Chondrocyte (in vitro differentiated cells): ENCODE data around the gene SPDYE1. TPM values are rescaled to one million over a fixed set of nuclear protein-coding genes. Genes with fewer than 3 reads are reported as not detected.
A peak's percentile ranks its signal among the peaks of the same experiment; 100 is the strongest.

Experiments used
- DNase-seq: peaks from one replicate; pipeline ENCODE4 v3.0.0; 2021; ENCODE audit warnings: mixed read lengths, low spot score
- H3K27ac Mint-ChIP-seq: one replicate; pipeline ENCODE4 v1.8.0; 2021; ENCODE audit warnings: mild to moderate bottlenecking, moderate library complexity, mixed read lengths; ENCODE audit not compliant: unreplicated experiment
- H3K27me3 Mint-ChIP-seq: 2 replicates; pipeline ENCODE4 v1.8.0; 2021; ENCODE audit warnings: low read depth, mixed read lengths
- H3K36me3 Mint-ChIP-seq: 2 replicates; pipeline ENCODE4 v1.8.0; 2021; ENCODE audit warnings: low read depth, mixed read lengths
- H3K4me1 Mint-ChIP-seq: 2 replicates; pipeline ENCODE4 v1.8.0; 2021; ENCODE audit warnings: low read depth, mild to moderate bottlenecking, mixed read lengths
- H3K4me3 Mint-ChIP-seq: one replicate; pipeline ENCODE4 v1.8.0; 2021; ENCODE audit warnings: mild to moderate bottlenecking, moderate library complexity, mixed read lengths; ENCODE audit not compliant: unreplicated experiment
- H3K9me3 Mint-ChIP-seq: 2 replicates; pipeline ENCODE4 v1.8.0; 2021; ENCODE audit warnings: low read depth, mixed read lengths
- total RNA-seq: library from RNA; stranded (reverse); gene quantifications from 3 replicates; pipeline ENCODE4 v1.2.1, GENCODE V29; 2021
- TF ChIP-seq, protein P1 (sequence below): fragments of 200-600 bp; sonication (generic); IDR thresholded peaks from 2 replicates; pipeline ENCODE4 v1.5.0; 2021; ENCODE audit warnings: antibody characterized with exemption, mild to moderate bottlenecking, moderate library complexity

SPDYE1 gene
- total RNA-seq, 1 donor from 2014 or later = not detected

DNA sequence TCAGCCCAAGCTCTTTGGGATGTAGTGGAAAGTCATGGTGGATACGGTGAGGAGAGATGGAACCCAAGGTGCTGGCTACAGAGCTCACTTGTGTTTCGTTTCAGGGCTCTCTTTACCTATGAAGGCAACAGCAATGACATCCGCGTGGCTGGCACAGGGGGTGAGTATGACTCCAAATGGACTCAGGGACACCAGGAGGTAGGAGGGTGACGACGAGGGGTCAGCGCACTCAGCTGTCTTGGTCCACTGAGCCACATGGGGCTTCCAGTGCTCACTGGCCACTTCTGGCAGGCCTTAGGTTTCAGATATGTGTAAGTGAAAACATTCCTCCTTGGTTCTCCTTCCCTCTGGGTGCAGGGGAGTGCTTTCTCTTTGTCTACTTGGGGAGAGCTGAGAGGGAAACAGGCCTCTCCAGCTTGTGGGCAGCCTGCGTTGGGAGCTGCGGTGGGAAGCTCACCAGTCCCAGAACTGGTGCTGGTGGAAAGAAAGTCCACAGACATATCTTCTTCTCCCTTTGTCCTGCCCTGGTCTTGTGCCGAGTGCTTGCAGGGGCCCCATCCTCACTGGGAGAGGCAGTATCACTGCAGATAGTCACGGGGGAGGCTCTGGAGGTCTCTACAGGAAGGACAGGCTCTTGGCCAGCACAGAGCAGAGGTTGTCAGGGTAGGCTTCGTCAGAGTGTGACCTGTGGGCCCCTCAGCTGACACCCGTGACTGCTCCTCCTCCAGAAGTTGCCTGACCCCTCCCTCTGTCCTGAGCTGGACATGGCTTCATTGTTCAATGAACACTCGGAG is 52.6 kb downstream of the SPDYE1 start:
- H3K36me3 Mint-ChIP-seq = peaks cover 18% of the 10 kb centered on the region
- no peaks in the 10 kb centered on the region for H3K9me3 Mint-ChIP-seq
- peaks cover 27% of the 10 kb centered on the region for H3K4me1 Mint-ChIP-seq
- peak; percentile 65 for DNase-seq
- no peak overlapping the region for H3K27ac Mint-ChIP-seq
- TF ChIP-seq, protein P1, sequence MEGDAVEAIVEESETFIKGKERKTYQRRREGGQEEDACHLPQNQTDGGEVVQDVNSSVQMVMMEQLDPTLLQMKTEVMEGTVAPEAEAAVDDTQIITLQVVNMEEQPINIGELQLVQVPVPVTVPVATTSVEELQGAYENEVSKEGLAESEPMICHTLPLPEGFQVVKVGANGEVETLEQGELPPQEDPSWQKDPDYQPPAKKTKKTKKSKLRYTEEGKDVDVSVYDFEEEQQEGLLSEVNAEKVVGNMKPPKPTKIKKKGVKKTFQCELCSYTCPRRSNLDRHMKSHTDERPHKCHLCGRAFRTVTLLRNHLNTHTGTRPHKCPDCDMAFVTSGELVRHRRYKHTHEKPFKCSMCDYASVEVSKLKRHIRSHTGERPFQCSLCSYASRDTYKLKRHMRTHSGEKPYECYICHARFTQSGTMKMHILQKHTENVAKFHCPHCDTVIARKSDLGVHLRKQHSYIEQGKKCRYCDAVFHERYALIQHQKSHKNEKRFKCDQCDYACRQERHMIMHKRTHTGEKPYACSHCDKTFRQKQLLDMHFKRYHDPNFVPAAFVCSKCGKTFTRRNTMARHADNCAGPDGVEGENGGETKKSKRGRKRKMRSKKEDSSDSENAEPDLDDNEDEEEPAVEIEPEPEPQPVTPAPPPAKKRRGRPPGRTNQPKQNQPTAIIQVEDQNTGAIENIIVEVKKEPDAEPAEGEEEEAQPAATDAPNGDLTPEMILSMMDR = no peak
- no peak overlapping the region for H3K4me3 Mint-ChIP-seq
- no peaks in the 10 kb centered on the region for H3K27me3 Mint-ChIP-seq

DNA sequence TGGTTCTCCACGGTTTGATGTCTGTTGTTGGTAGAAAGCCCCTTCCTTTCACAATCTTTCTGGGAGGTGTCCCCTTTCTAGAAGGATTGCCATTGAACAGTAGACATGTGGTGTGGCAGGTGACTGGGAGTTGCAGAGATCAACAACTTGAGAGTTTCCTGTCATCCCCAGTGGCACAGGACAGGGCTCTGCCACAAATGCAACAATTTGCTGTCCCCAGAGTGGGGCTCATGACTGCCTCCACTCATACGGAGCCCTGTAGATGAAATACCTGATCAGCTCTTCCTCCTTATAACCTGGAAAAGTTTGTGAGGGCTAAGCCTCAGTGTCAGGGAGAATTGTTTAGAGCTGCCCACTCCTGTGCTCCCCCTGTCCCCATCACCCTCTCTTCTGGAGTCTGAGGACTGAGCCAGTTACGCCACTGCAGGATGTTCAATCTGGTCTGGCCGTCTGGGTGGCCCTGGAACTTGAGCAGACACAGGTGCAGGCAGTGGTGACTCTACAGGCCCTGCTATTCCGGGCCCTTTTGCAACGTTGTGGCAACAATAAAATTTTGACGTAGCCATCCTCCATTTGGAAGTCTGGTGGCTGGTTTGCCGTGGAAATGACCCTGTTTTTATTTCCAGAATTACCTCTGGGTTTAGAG is 53.3 kb downstream of the SPDYE1 start:
- TF ChIP-seq, protein P1 = no peak
- Mint-ChIP-seq H3K27ac (no peak overlapping the region), H3K36me3 (peaks cover 24% of the 10 kb centered on the region), H3K9me3 (no peaks in the 10 kb centered on the region), H3K4me3 (no peak overlapping the region), H3K4me1 (peaks cover 20% of the 10 kb centered on the region), H3K27me3 (no peaks in the 10 kb centered on the region)
- peak; percentile 51 for DNase-seq

DNA sequence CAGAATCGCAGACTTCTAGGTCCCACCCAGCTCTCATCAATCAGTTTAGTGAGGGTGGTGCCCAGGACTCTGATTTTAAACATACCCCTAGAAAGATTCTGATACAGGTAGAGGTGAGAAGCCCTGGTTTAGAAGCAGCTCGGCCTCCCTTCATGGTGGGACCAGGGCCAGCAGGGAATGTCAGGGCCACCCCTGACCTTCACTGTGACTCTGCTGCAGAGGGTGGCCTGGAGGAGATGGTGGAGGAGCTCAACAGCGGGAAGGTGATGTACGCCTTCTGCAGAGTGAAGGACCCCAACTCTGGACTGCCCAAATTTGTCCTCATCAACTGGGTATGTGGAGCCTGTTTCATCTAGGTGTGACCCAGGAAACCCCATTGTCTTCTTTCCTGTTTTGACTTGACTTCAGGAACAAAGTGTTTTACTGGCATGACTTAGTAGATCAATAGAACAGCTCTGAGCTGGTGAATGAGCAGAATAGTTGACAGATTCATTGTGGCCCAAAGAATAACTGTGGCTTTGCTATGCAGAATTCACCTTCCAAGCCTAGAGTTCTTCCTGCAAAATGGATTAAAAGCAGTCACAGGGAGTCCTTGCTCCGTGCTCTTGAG is 54.0 kb downstream of the SPDYE1 start:
- no peak overlapping the region for H3K27ac Mint-ChIP-seq
- H3K4me3 Mint-ChIP-seq = no peak overlapping the region
- H3K36me3 Mint-ChIP-seq = peaks cover 27% of the 10 kb centered on the region
- DNase-seq = peak; percentile 24
- TF ChIP-seq, protein P1 = no peak
- peaks cover 13% of the 10 kb centered on the region for H3K4me1 Mint-ChIP-seq
- H3K9me3 Mint-ChIP-seq = no peaks in the 10 kb centered on the region
- H3K27me3 Mint-ChIP-seq = no peaks in the 10 kb centered on the region

DNA sequence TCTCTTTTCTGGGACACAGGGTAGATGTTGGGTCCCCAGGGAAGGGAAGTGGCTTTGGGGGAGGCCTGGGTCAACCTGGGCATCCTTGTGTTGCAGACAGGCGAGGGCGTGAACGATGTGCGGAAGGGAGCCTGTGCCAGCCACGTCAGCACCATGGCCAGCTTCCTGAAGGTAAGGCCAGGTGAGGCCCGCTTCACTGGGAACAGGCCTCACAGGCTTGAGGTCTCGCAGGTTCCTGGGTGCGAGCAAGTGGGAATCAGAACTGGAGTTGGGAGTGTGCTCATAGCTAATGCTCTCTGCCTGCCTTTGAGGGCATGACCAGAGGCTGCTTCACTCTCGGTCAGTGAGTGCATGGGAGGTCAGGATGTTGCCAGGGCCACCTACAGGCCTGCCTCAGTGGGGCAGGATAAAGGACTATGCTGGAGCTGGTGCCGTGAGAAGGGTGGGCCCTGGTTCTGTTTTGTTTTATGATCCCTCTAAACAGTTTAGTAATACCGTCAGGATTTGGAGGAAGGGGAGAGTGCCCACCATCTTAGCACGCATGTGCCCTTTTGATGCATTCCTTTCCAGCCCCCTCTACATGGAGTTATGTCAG is 55.2 kb downstream of the SPDYE1 start:
- TF ChIP-seq, protein P1 = no peak
- peak; percentile 67 for DNase-seq
- no peaks in the 10 kb centered on the region for H3K27me3 Mint-ChIP-seq
- H3K4me1 Mint-ChIP-seq = peaks cover 6% of the 10 kb centered on the region
- H3K36me3 Mint-ChIP-seq = peaks cover 37% of the 10 kb centered on the region
- no peaks in the 10 kb centered on the region for H3K9me3 Mint-ChIP-seq
- no peak overlapping the region for H3K27ac Mint-ChIP-seq
- H3K4me3 Mint-ChIP-seq = no peak overlapping the region

DNA sequence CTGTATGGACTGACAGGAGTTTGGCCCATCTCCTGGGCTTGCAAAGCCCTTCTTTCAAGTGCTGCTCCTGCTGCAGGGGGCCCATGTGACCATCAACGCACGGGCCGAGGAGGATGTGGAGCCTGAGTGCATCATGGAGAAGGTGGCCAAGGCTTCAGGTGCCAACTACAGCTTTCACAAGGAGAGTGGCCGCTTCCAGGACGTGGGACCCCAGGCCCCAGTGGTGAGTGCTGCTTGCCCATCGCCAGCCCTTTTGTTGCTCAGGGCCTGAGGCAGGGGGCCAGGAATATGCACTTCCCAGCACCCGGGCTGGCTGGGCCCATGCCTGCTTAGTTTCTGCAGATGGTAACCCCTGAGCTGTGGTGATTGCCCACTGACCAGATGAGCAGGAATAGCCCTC is 59.0 kb downstream of the SPDYE1 start:
- peak; percentile 81 for DNase-seq
- Mint-ChIP-seq H3K36me3 (peaks cover 58% of the 10 kb centered on the region), H3K27ac (no peak overlapping the region), H3K27me3 (no peaks in the 10 kb centered on the region), H3K4me1 (no peaks in the 10 kb centered on the region), H3K4me3 (no peak overlapping the region), H3K9me3 (no peaks in the 10 kb centered on the region)
- TF ChIP-seq, protein P1 = no peak
